GM12891 (cell line): Measurements from ENCODE around the gene TBX22.

ENCODE experiments used
- POLR2AphosphoS5 ChIP-seq: IDR thresholded peaks from 2 replicates; pipeline ENCODE4 v1.6.1; 2011; ENCODE audit warnings: low read depth, low read length, control low read depth
- TAF1 ChIP-seq: IDR thresholded peaks from 2 replicates; pipeline ENCODE4 v1.6.1; 2011; ENCODE audit warnings: low read depth, low read length, control low read depth

GRCh38 chrX:80004458-80004857 is 10.1 kb upstream of the TBX22 start:
- TF ChIP-seq TAF1 (no peak), POLR2AphosphoS5 (no peak)
